CD4-positive, alpha-beta memory T cell (primary cell): ENCODE measurements around the gene SLC2A4RG. TPM values are rescaled to one million over a fixed set of nuclear protein-coding genes. Genes with fewer than 3 reads are reported as not detected.
A peak's percentile ranks its signal among the peaks of the same experiment; 100 is the strongest.

Source experiments
- CTCF ChIA-PET: fragments of 350-600 bp; sonication (Branson Sonifier 250); formaldehyde crosslinking; loops from one replicate; lab custom pipeline; 2021; ENCODE audit warnings: inconsistent platforms; ENCODE audit not compliant: partially characterized antibody; lab: Charles Lee
- POLR2A ChIA-PET: fragments of 350-600 bp; sonication (Branson Sonifier 250); formaldehyde crosslinking; loops from one replicate; lab custom pipeline; 2021; ENCODE audit not compliant: partially characterized antibody; lab: Charles Lee
- DNase-seq, 5 donors: peaks; one replicate each; pipeline versions ENCODE4 v3.0.0 to v3.0.0-alpha.2; 2020 to 2022; ENCODE audit warnings: mixed read lengths in 1 of 5
- H3K27ac ChIP-seq: one replicate; pipeline ENCODE4 v1.7.0; 2013; ENCODE audit warnings: low read depth, low read length
- H3K27me3 ChIP-seq: 2 replicates; pipeline ENCODE4 v1.7.0; 2013; ENCODE audit warnings: mild to moderate bottlenecking, low read length, moderate library complexity; ENCODE audit not compliant: insufficient read depth
- H3K36me3 ChIP-seq: 2 replicates; pipeline ENCODE4 v1.7.0; 2013; ENCODE audit warnings: mild to moderate bottlenecking, low read length, moderate library complexity; ENCODE audit not compliant: insufficient read depth
- H3K4me1 ChIP-seq: 2 replicates; pipeline ENCODE4 v1.7.0; 2013; ENCODE audit warnings: mild to moderate bottlenecking, low read length, moderate library complexity; ENCODE audit not compliant: insufficient read depth
- H3K4me3 ChIP-seq, 2 donors: one replicate each; pipeline ENCODE4 v1.7.0; 2013; ENCODE audit warnings: low read length in 2 of 2, mild to moderate bottlenecking in 1 of 2
- H3K9me3 ChIP-seq, 2 donors: one replicate each; pipeline ENCODE4 v1.7.0; 2013; ENCODE audit warnings: low read length in 2 of 2, control low read depth in 1 of 2; ENCODE audit not compliant: control insufficient read depth in 1 of 2
- H3K27ac Mint-ChIP-seq, 7 donors: one replicate each; pipeline ENCODE4 v1.8.0; 2020 to 2021; ENCODE audit warnings: mixed read lengths in 7 of 7, mild to moderate bottlenecking in 6 of 7, inconsistent platforms in 3 of 7, moderate library complexity in 3 of 7
- H3K27me3 Mint-ChIP-seq, 2 donors: one replicate each; pipeline ENCODE4 v1.8.0; 2020 to 2021; ENCODE audit warnings: mixed read lengths in 2 of 2
- H3K36me3 Mint-ChIP-seq, 2 donors: one replicate each; pipeline ENCODE4 v1.8.0; 2020 to 2021; ENCODE audit warnings: mixed read lengths in 2 of 2, inconsistent platforms in 1 of 2, mild to moderate bottlenecking in 1 of 2
- H3K4me1 Mint-ChIP-seq, 4 donors: one replicate each; pipeline ENCODE4 v1.8.0; 2020 to 2021; ENCODE audit warnings: mixed read lengths in 4 of 4, mild to moderate bottlenecking in 1 of 4
- H3K4me3 Mint-ChIP-seq, 8 donors: one replicate each; pipeline ENCODE4 v1.8.0; 2020 to 2021; ENCODE audit warnings: mixed read lengths in 8 of 8, mild to moderate bottlenecking in 7 of 8, moderate library complexity in 6 of 8, inconsistent platforms in 3 of 8
- H3K9me3 Mint-ChIP-seq, 8 donors: one replicate each; pipeline ENCODE4 v1.8.0; 2020 to 2021; ENCODE audit warnings: mixed read lengths in 8 of 8, mild to moderate bottlenecking in 5 of 8, inconsistent platforms in 3 of 8, moderate library complexity in 1 of 8
- intact Hi-C: fragments of 100-400 bp; cut with micrococcal nuclease; formaldehyde crosslinking; loops from one replicate; pipeline ENCODE4 v1.15.1; 2023
- polyA plus RNA-seq, 2 donors: library from polyadenylated mRNA; unstranded; fragments of 300-500 nt; fragmentation: Illumina TruSeq; gene quantifications; one replicate each; pipeline ENCODE4 v1.2.3, GENCODE V29; 2021
- total RNA-seq, 2 experiments: library from RNA; stranded (reverse); gene quantifications; one replicate each; pipeline ENCODE4 v1.2.3, GENCODE V29; 2021

The SLC2A4RG gene
- total and polyA plus RNA-seq, 4 experiments from 2014 or later, result 2.2 to 124 (median 64.5) TPM

GRCh38 chr20:63783970-63784369 lies 44.4 kb downstream of the SLC2A4RG start:
- H3K4me3 ChIP-seq, result no peak overlapping the region
- POLR2A ChIA-PET, result interaction anchor here (0.8 to 1.9 kb wide), 2 partner anchors 42 to 48 kb away, joined by 4 to 6 read pairs; partner anchors contain the start of gene LIME1
- Mint-ChIP-seq H3K4me3 (no peak overlapping the region), H3K4me1 (peaks cover 14 to 27% (median 17%) of the 10 kb centered on the region in 4 donors), H3K9me3 (no peaks in the 10 kb centered on the region), H3K27me3 (no peaks in the 10 kb centered on the region), H3K27ac (no peak overlapping the region), H3K36me3 (no peaks in the 10 kb centered on the region)
- H3K4me1 ChIP-seq, result peaks cover 14% of the 10 kb centered on the region
- CTCF ChIA-PET, result interaction anchor here (0.6 to 5.7 kb wide), 13 partner anchors 9 to 338 kb away, joined by 3 to 39 read pairs (median 3); partner anchors contain the start of genes LIME1, PTK6, SLC2A4RG and TPD52L2
- intact Hi-C loops, result no loop called here
- no peak overlapping the region for H3K27ac ChIP-seq
- H3K36me3 ChIP-seq, result no peaks in the 10 kb centered on the region
- DNase-seq, result no peak
- H3K9me3 ChIP-seq, result no peaks in the 10 kb centered on the region
- no peaks in the 10 kb centered on the region for H3K27me3 ChIP-seq

GRCh38 chr20:63785691-63786131 lies 46.1 kb downstream of the SLC2A4RG start:
- H3K27ac Mint-ChIP-seq, result peak overlapping the region in 2 of 7 donors; percentile 41 to 50

DNA sequence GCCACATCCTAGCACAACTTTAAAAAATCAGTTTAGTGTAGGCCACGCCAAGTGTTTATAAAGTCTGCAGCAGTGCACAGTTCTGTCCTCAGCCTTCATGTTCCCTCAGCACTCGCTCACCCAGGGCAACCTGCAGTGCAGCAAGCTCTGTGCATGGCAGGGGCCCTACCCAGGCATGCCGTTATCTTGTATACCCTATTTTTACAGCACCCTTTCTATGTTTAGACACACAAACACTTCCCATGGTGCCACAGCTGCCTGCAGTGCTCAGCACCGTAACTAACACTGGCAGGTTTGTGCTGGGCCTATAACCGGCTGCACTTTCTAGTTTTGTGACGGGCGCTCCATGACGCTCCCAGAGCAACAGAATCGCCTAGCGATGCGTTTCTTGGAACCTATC lies 47.7 kb downstream of the SLC2A4RG start:
- Mint-ChIP-seq H3K36me3 (no peaks in the 10 kb centered on the region), H3K4me1 (peaks cover 5 to 17% (median 8%) of the 10 kb centered on the region in 4 donors), H3K27ac (no peak overlapping the region), H3K27me3 (peaks cover 0 to 2% of the 10 kb centered on the region in 2 donors), H3K4me3 (no peak overlapping the region), H3K9me3 (no peaks in the 10 kb centered on the region)
- POLR2A ChIA-PET, result interaction anchor here (1.7 kb wide), 1 partner anchor 249 kb away, joined by 5 read pairs; the partner anchor contains the start of gene PTK6
- no peak for DNase-seq
- H3K9me3 ChIP-seq, result no peaks in the 10 kb centered on the region
- H3K4me3 ChIP-seq, result no peak overlapping the region
- no peaks in the 10 kb centered on the region for H3K36me3 ChIP-seq
- intact Hi-C loops, result loop anchor here (2.0 kb wide), 1 partner anchor 333 kb away; no protein-coding TSS in a partner anchor
- CTCF ChIA-PET, result interaction anchor here (1.0 to 5.7 kb wide), 6 partner anchors 7 to 186 kb away, joined by 3 to 39 read pairs (median 8); partner anchors contain the start of gene TPD52L2
- H3K27ac ChIP-seq, result no peak overlapping the region
- peaks cover 5% of the 10 kb centered on the region for H3K4me1 ChIP-seq
- H3K27me3 ChIP-seq, result no peaks in the 10 kb centered on the region

More at GRCh38 chr20:63785691-63786131, 46.1 kb downstream of the SLC2A4RG start:
- Histone ChIP-seq H3K4me1 (peaks cover 14% of the 10 kb centered on the region), H3K27ac (no peak overlapping the region), H3K27me3 (no peaks in the 10 kb centered on the region), H3K9me3 (no peaks in the 10 kb centered on the region), H3K4me3 (no peak overlapping the region), H3K36me3 (no peaks in the 10 kb centered on the region)
- no peak for DNase-seq
- intact Hi-C loops, result loop anchor here (1.0 to 2.0 kb wide), 3 partner anchors 79 to 335 kb away; no protein-coding TSS in a partner anchor
- Mint-ChIP-seq H3K27me3 (no peaks in the 10 kb centered on the region), H3K4me1 (peaks cover 14 to 27% (median 17%) of the 10 kb centered on the region in 4 donors), H3K36me3 (no peaks in the 10 kb centered on the region), H3K4me3 (peak overlapping the region in 1 of 8 donors; percentile 21), H3K9me3 (no peaks in the 10 kb centered on the region)
- CTCF ChIA-PET, result interaction anchor here (0.8 to 5.7 kb wide), 25 partner anchors 8 to 357 kb away, joined by 3 to 39 read pairs (median 4); partner anchors contain the start of genes ARFRP1, LIME1, PTK6 and TPD52L2
- POLR2A ChIA-PET, result interaction anchor here (1.0 to 1.7 kb wide), 5 partner anchors 35 to 248 kb away, joined by 4 to 8 read pairs (median 5); partner anchors contain the start of genes ARFRP1, LIME1, PTK6 and TPD52L2

DNA sequence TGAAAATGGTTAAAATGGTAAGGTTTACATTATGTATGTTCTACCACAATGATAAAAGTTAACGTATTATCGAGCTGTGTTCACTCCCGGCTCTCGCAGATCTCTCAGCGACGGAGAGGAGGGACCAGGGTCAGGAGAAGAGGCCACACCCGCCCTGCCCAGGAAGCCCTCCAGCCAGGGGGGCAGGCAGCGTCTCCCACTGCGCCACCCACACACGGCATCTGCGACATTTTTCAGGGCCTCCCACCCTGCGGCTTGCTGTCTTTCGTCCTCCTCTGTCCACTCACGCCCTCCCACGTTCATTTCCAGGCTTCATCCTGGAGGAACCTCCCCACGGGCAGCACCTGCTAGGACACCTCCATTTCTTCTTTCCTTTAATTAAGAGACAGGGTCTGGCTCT lies 48.2 kb downstream of the SLC2A4RG start:
- no peak for DNase-seq
- no peaks in the 10 kb centered on the region for H3K36me3 ChIP-seq
- no peak overlapping the region for H3K4me3 ChIP-seq
- Mint-ChIP-seq H3K9me3 (no peaks in the 10 kb centered on the region), H3K27me3 (peaks cover 0 to 2% of the 10 kb centered on the region in 2 donors), H3K36me3 (no peaks in the 10 kb centered on the region), H3K4me3 (no peak overlapping the region), H3K4me1 (peaks cover 3 to 12% (median 5%) of the 10 kb centered on the region in 4 donors), H3K27ac (peak overlapping the region in 1 of 7 donors; percentile 57)
- ChIA-PET CTCF (interaction anchor here (1.0 to 5.7 kb wide), 5 partner anchors 7 to 332 kb away, joined by 3 to 39 read pairs (median 11); partner anchors contain the start of gene TPD52L2), POLR2A (no interaction called here)
- H3K27me3 ChIP-seq, result no peaks in the 10 kb centered on the region
- no peak overlapping the region for H3K27ac ChIP-seq
- intact Hi-C loops, result loop anchor here (2.0 kb wide), 1 partner anchor 333 kb away; no protein-coding TSS in a partner anchor
- H3K9me3 ChIP-seq, result no peaks in the 10 kb centered on the region
- peaks cover under 1% of the 10 kb centered on the region for H3K4me1 ChIP-seq

- H3K4me3 Mint-ChIP-seq, result no peak overlapping the region
- Histone ChIP-seq H3K27me3 (no peaks in the 10 kb centered on the region), H3K9me3 (no peaks in the 10 kb centered on the region), H3K4me3 (no peak overlapping the region), H3K27ac (no peak overlapping the region), H3K4me1 (no peaks in the 10 kb centered on the region), H3K36me3 (no peaks in the 10 kb centered on the region)
- peaks cover 4 to 5% of the 10 kb centered on the region in 2 donors for H3K27me3 Mint-ChIP-seq
- no peak for DNase-seq
- intact Hi-C loops, result no loop called here
- peaks cover 2 to 12% (median 5%) of the 10 kb centered on the region in 4 donors for H3K4me1 Mint-ChIP-seq
- ChIA-PET POLR2A (no interaction called here), CTCF (interaction anchor here (1.0 kb wide), 1 partner anchor 11 kb away, joined by 3 read pairs; no protein-coding TSS in a partner anchor)
- H3K36me3 Mint-ChIP-seq, result no peaks in the 10 kb centered on the region
- H3K9me3 Mint-ChIP-seq, result no peaks in the 10 kb centered on the region
- no peak overlapping the region for H3K27ac Mint-ChIP-seq
Measured at GRCh38 chr20:63789836-63790571, 50.4 kb downstream of the SLC2A4RG start.

DNA sequence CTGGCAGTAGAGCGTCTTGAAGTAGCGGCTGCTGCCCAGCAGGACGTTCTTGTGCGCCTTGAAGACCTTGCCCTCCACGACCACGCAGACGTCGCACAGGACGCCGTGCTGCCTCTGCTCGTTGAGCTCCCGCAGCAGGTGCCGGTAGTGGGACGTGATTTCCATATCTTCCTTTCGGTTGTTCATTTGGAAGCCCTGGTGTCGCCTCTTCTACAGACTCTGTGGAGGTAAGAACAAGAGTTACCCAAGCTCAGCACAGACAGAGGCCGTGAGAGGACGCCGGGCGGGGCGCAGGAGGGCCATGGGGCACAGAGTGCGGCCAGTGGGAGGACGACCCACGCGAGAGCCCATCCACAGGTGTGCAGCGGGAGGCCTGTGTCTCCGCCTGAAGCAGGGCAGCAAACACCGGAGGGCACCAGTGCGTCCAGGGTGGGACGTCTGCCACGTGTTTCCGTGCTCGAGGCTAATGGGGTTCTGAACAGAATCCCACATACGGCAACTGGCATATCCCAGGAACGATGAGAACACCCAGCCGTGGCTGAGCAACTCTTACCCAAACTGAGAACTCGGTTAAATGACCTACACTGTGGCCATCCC lies 51.1 kb downstream of the SLC2A4RG start:
- intact Hi-C loops, result no loop called here

More for the DNA sequence above, 51.1 kb downstream of the SLC2A4RG start:
- no peak for DNase-seq
- no peaks in the 10 kb centered on the region for H3K27me3 ChIP-seq
- H3K4me1 ChIP-seq, result no peaks in the 10 kb centered on the region
- peaks cover 7% of the 10 kb centered on the region in 2 donors for H3K27me3 Mint-ChIP-seq
- H3K36me3 ChIP-seq, result no peaks in the 10 kb centered on the region
- H3K27ac ChIP-seq, result no peak overlapping the region
- H3K4me3 Mint-ChIP-seq, result no peak overlapping the region
- no peaks in the 10 kb centered on the region for H3K9me3 ChIP-seq
- H3K4me1 Mint-ChIP-seq, result peaks cover 2 to 10% (median 5%) of the 10 kb centered on the region in 4 donors
- H3K27ac Mint-ChIP-seq, result no peak overlapping the region
- POLR2A ChIA-PET, result no interaction called here
- no peaks in the 10 kb centered on the region for H3K9me3 Mint-ChIP-seq
- no peaks in the 10 kb centered on the region for H3K36me3 Mint-ChIP-seq
- no peak overlapping the region for H3K4me3 ChIP-seq
- CTCF ChIA-PET, result interaction anchor here (1.0 kb wide), 2 partner anchors 10 kb away, joined by 3 read pairs; no protein-coding TSS in a partner anchor
